WERI-Rb-1 (cell line): ENCODE data around the gene MAPK11.

ENCODE experiments used
- DNase-seq: peaks from one replicate; pipeline ENCODE4 v3.0.0-alpha.2; 2020
- H3K27ac ChIP-seq: fragments of 250-450 bp; sonication (Bioruptor Pico); 2 replicates; pipeline ENCODE4 v1.5.1; 2020; ENCODE audit warnings: mild to moderate bottlenecking, moderate library complexity
- H3K27me3 ChIP-seq: fragments of 250-450 bp; sonication (Bioruptor Pico); 2 replicates; pipeline ENCODE4 v1.5.1; 2021; ENCODE audit warnings: mild to moderate bottlenecking, low read depth, moderate library complexity; ENCODE audit not compliant: insufficient read depth, severe bottlenecking
- H3K36me3 ChIP-seq: fragments of 250-450 bp; sonication (Bioruptor Pico); 2 replicates; pipeline ENCODE4 v1.5.1; 2020; ENCODE audit warnings: mild to moderate bottlenecking, moderate library complexity
- H3K4me3 ChIP-seq: 2 replicates; pipeline ENCODE4 v1.5.1; 2011; ENCODE audit warnings: low read depth, mild to moderate bottlenecking, control low read depth, low read length
- H3K9me3 ChIP-seq: fragments of 250-450 bp; sonication (Bioruptor Pico); 2 replicates; pipeline ENCODE4 v1.5.1; 2021; ENCODE audit warnings: mild to moderate bottlenecking, moderate library complexity; ENCODE audit not compliant: severe bottlenecking
- TF ChIP-seq, protein P1 (sequence below): IDR thresholded peaks from 2 replicates; pipeline ENCODE4 v1.5.1; 2011; ENCODE audit warnings: low read depth, mild to moderate bottlenecking, control low read depth, inconsistent platforms, low read length

MAPK11 gene

GRCh38 chr22:50253941-50254340 lies 16.2 kb downstream of the MAPK11 start:
- TF ChIP-seq, protein P1, sequence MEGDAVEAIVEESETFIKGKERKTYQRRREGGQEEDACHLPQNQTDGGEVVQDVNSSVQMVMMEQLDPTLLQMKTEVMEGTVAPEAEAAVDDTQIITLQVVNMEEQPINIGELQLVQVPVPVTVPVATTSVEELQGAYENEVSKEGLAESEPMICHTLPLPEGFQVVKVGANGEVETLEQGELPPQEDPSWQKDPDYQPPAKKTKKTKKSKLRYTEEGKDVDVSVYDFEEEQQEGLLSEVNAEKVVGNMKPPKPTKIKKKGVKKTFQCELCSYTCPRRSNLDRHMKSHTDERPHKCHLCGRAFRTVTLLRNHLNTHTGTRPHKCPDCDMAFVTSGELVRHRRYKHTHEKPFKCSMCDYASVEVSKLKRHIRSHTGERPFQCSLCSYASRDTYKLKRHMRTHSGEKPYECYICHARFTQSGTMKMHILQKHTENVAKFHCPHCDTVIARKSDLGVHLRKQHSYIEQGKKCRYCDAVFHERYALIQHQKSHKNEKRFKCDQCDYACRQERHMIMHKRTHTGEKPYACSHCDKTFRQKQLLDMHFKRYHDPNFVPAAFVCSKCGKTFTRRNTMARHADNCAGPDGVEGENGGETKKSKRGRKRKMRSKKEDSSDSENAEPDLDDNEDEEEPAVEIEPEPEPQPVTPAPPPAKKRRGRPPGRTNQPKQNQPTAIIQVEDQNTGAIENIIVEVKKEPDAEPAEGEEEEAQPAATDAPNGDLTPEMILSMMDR: no peak
- Histone ChIP-seq H3K9me3 (no peaks in the 10 kb centered on the region), H3K4me3 (no peak overlapping the region), H3K36me3 (peaks cover 51% of the 10 kb centered on the region), H3K27me3 (no peaks in the 10 kb centered on the region), H3K27ac (no peak overlapping the region)
- no peak for DNase-seq

GRCh38 chr22:50253046-50253915 lies 16.9 kb downstream of the MAPK11 start:
- Histone ChIP-seq H3K27ac (no peak overlapping the region), H3K9me3 (no peaks in the 10 kb centered on the region)

GRCh38 chr22:50252082-50253045 lies 17.8 kb downstream of the MAPK11 start:
- Histone ChIP-seq H3K27ac (no peak overlapping the region; the same call in 1 of the 2 replicates), H3K9me3 (no peaks in the 10 kb centered on the region), H3K4me3 (no peak overlapping the region), H3K36me3 (peaks cover 51% of the 10 kb centered on the region), H3K27me3 (no peaks in the 10 kb centered on the region)
- TF ChIP-seq, protein P1: peak; percentile 71
- DNase-seq: peak; percentile 75

More at GRCh38 chr22:50253046-50253915, 16.9 kb downstream of the MAPK11 start:
- no peak overlapping the region for H3K4me3 ChIP-seq
- H3K36me3 ChIP-seq: peaks cover 49% of the 10 kb centered on the region
- DNase-seq: no peak
- TF ChIP-seq, protein P1: no peak
- no peaks in the 10 kb centered on the region for H3K27me3 ChIP-seq

DNA sequence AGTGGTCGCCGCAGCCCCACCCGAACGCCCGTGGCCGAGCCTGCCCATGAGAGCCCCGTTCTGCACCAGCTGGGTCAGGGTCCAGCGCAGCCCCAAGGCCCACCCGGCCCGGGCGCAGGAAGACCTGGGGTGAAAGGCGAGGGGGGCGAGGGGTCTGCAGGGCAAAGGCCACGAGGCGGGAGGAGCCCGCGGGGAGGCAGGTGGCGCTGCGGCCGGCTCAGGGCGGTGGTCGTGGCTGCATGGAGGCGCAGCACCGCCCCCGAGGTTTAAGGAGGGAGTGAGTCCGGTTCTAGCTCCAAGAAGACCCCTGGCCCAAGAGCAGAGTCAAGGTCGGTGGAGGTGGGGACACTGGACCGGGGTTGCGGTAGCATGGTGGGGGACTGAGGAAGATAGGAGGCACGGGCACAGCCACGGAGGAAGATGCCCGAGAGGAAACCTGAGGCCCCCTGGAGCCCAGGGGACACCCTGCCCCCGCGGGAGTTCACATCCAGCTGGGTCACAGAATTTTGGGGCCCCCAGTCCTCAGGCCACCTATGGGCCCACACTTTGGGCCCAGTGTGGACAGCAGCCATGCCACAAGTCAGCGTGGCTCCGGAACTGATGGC lies 18.6 kb downstream of the MAPK11 start:
- TF ChIP-seq, protein P1: no peak
- Histone ChIP-seq H3K27ac (peak overlapping the region; percentile 68), H3K4me3 (peak overlapping the region; percentile 70; the same call in 1 of the 2 replicates), H3K27me3 (no peaks in the 10 kb centered on the region), H3K9me3 (no peaks in the 10 kb centered on the region), H3K36me3 (peaks cover 52% of the 10 kb centered on the region)
- no peak for DNase-seq

DNA sequence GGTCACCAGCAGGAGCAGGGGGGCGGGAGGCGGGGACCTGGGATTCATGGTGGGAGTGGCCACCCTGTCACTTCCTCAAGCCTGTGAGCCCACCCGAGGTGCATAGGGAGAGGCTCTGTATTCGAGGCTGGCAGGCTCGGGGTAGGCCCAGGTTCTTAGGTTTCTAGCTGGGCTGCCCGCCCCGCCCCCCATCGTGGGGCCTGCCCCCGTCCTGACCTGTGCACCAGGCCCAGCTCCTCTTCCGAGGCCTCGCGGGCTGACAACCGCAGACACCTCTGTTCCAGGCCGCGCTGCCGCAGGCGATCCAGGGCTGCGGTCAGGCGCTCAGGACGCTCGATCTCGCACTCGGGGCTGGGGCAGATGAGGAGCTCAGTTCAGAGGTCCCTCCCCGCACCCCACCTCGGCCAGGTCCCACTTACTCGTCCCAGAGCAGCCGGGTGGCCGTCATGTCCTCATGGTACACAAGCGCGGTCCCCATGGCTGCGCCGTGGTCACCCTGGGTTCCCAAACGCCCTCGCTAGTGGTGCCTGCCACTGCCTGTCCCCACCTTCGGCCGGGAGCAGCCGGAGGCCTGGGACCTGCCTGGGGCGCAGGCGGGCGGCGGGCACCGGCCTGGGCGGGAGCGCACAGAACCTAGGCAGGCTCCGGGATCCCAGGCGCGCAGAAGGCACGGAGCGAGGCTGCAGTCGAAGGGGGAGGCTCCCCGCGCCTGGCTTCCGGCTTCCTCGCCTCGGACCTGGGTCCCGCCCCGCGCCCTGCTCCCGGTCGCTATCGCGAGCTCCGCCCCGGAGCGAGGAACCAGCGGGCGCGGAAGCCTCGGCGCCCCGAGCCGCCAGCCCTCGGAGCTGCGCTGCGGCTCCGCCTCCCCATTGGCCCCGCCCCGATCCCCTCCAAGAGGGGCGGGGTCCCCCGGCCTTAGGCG lies 19.4 kb downstream of the MAPK11 start, which contains the start of gene HDAC10:
HDAC10 (minus strand) TSS at position 711 of the 922 bp plus-strand sequence; CDS start at position 478, 233 bp downstream.
- Histone ChIP-seq H3K9me3 (no peaks in the 10 kb centered on the region), H3K27ac (peak within 1 kb of the TSS; percentile 68), H3K4me3 (peak within 1 kb of the TSS; percentile 70), H3K27me3 (no peaks in the 10 kb centered on the region), H3K36me3 (peaks cover 54% of the 10 kb centered on the region)
- peak; percentile 81 for DNase-seq
- TF ChIP-seq, protein P1: no peak
